ENCODE measurements around the gene ADAMTS3.

DNA sequence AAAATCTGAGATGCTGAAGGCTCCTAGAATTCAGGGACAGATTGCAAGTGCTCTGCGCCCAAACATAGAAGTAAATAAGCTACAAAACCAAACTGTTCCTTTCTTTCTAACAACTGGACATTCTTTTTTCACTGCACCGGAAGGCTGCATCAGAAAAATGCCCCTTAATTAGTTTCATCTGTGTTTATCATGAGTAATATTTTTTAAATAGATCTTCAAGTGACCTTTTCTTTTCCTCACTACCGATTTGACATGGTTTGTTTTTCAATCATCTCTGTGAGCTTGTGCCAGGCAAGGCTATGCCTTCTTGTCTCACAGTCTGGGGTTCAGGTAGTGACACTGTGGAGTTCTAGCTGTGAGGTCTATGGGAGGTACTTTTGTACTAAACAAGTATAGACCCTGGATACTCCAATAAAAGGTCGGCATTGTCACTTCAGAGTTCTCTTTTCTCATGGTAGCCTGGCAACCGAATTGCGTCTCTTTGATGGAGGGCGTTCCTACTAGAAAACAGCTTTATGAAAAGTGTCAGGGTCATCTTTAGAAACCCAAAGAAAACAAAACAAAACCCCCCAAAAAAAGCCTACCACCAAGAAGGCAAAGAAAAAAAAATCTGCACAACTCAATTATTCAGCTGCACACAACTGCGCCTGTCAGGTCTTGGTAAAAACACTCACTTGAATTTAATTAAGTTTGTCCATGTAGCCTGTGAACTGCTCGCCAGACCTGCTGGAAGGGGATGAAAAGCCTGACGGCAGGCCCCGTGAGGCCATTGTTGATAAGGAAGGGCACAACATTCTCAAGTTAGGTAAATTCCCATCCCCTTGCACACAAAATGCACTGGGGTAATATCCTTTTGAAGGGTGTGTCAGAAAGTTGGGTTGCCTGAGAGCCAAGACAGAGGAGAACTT is 22.8 kb upstream of the ADAMTS3 start:
- TF ChIP-seq, protein P1, sequence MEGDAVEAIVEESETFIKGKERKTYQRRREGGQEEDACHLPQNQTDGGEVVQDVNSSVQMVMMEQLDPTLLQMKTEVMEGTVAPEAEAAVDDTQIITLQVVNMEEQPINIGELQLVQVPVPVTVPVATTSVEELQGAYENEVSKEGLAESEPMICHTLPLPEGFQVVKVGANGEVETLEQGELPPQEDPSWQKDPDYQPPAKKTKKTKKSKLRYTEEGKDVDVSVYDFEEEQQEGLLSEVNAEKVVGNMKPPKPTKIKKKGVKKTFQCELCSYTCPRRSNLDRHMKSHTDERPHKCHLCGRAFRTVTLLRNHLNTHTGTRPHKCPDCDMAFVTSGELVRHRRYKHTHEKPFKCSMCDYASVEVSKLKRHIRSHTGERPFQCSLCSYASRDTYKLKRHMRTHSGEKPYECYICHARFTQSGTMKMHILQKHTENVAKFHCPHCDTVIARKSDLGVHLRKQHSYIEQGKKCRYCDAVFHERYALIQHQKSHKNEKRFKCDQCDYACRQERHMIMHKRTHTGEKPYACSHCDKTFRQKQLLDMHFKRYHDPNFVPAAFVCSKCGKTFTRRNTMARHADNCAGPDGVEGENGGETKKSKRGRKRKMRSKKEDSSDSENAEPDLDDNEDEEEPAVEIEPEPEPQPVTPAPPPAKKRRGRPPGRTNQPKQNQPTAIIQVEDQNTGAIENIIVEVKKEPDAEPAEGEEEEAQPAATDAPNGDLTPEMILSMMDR (conservative IDR thresholded peaks at IDR 0.05; ENCODE audit: low read length): no peak
- no peak for TF ChIP-seq EZH2phosphoT487 (IDR thresholded peaks at IDR 0.05; ENCODE audit: borderline replicate concordance, low read depth, low read length)

Data from OCI-LY7 (cell line).